Measurements from ENCODE around the gene C6orf136.

The C6orf136 gene

GRCh38 chr6:30615219-30615957 is 31.5 kb upstream of the C6orf136 start:
- Histone ChIP-seq H3K27me3 (replicated peaks in 2 of 5; ENCODE audit: control insufficient read depth in 4 of 5, insufficient read depth in 5 of 5, low read length in 4 of 5) (no peaks in the 10 kb centered on the region), H3K9me3 (ENCODE audit: control extremely low read depth in 1 of 5, control insufficient read depth in 4 of 5, insufficient read depth in 2 of 5, low read depth in 1 of 5, low read length in 4 of 5) (no peaks in the 10 kb centered on the region), H3K36me3 (ENCODE audit: control insufficient read depth in 4 of 4, insufficient read depth in 4 of 4, low read length in 3 of 4) (peaks cover 0 to 43% (median 16%) of the 10 kb centered on the region in 4 experiments), H3K27ac (ENCODE audit: insufficient read depth in 1 of 2, low read depth in 1 of 2, low read length in 2 of 2, poor library complexity in 1 of 2, severe bottlenecking in 2 of 2) (peak overlapping the region; percentile 100), H3K4me1 (ENCODE audit: control extremely low read depth in 1 of 4, control insufficient read depth in 4 of 4, insufficient read depth in 4 of 4, low read length in 3 of 4) (peaks cover 18 to 45% (median 29%) of the 10 kb centered on the region in 4 experiments), H3K4me3 (ENCODE audit: control insufficient read depth in 1 of 7, extremely low read depth in 1 of 7, insufficient read depth in 4 of 7, low read depth in 2 of 7, low read length in 6 of 7) (peak overlapping the region in 6 of 7 experiments; percentile 86 to 100 (median 100))
- peak; percentile 80 to 93 (median 91) for DNase-seq
- 3% methylated on average over 5 of the region's 10 CpGs for WGBS (ENCODE audit: insufficient coverage)
- CTCF ChIA-PET: interaction anchor here (0.7 to 4.1 kb wide), 13 partner anchors 9 to 132 kb away, joined by 3 to 53 read pairs (median 4); partner anchors contain the start of gene ATAT1
- POLR2A ChIA-PET: interaction anchor here (0.6 to 2.1 kb wide), 20 partner anchors 11 to 1049 kb away, joined by 3 to 21 read pairs (median 5); partner anchors contain the start of genes ABCF1, ATAT1, BAG6 and C6orf136

GRCh38 chr6:30615958-30616810 is 30.7 kb upstream of the C6orf136 start:
- ChIA-PET CTCF (interaction anchor here (0.7 to 4.1 kb wide), 7 partner anchors 10 to 129 kb away, joined by 3 to 53 read pairs (median 4); partner anchors contain the start of gene ATAT1), POLR2A (interaction anchor here (0.6 to 2.1 kb wide), 13 partner anchors 10 to 1036 kb away, joined by 3 to 21 read pairs (median 6); partner anchors contain the start of genes ABCF1, ATAT1, BAG6 and C6orf136)
- Histone ChIP-seq H3K27ac (ENCODE audit: insufficient read depth in 1 of 2, low read depth in 1 of 2, low read length in 2 of 2, poor library complexity in 1 of 2, severe bottlenecking in 2 of 2) (peak overlapping the region; percentile 100), H3K4me1 (ENCODE audit: control extremely low read depth in 1 of 4, control insufficient read depth in 4 of 4, insufficient read depth in 4 of 4, low read length in 3 of 4) (peaks cover 18 to 45% (median 29%) of the 10 kb centered on the region in 4 experiments), H3K27me3 (replicated peaks in 2 of 5; ENCODE audit: control insufficient read depth in 4 of 5, insufficient read depth in 5 of 5, low read length in 4 of 5) (no peaks in the 10 kb centered on the region), H3K9me3 (ENCODE audit: control extremely low read depth in 1 of 5, control insufficient read depth in 4 of 5, insufficient read depth in 2 of 5, low read depth in 1 of 5, low read length in 4 of 5) (no peaks in the 10 kb centered on the region), H3K4me3 (ENCODE audit: control insufficient read depth in 1 of 7, extremely low read depth in 1 of 7, insufficient read depth in 4 of 7, low read depth in 2 of 7, low read length in 6 of 7) (peak overlapping the region; percentile 74 to 100 (median 100)), H3K36me3 (ENCODE audit: control insufficient read depth in 4 of 4, insufficient read depth in 4 of 4, low read length in 3 of 4) (peaks cover 0 to 44% (median 20%) of the 10 kb centered on the region in 4 experiments)
- DNase-seq: peak; percentile 54 to 67 (median 61)
- WGBS (ENCODE audit: insufficient coverage): 0% methylated on average over 3 of the region's 10 CpGs

DNA sequence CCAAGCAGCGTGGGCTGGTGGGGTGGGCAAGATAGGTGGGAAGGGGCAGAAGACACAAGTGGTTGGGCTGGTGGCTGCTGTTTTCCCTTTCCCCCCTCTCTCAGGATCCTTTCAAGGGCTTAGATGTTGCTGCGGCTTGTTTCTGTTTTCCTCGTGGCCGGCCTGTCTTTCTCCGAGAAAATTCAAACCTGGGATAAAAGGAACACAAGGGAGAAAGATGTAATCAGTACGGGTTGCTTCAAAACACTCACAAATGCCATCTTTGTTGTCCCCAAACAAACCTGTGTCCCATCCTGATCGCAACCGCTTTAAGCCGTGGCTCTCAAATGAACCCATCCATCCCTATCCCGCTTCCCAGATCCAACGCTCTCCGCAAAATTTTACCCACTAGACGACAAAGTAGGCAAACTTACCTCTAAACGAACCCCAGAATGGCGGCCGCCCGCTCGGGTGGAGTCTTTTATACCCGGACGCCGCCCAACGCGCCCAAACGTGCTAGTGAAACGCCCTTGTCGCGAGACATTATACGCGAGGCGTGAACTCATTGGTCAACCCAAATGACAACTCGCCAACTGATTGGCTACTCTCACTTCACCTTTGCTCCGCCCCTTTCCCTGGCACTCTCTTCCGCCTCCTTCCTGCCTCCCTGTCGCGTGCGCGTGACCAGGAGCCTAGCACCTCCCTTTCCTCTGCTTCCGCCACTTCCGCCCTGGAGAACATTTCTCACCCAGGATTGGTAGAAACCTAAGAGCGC is 29.9 kb upstream of the C6orf136 start, which contains the start of gene PPP1R10:
PPP1R10 (minus strand) TSS at position 433 of the 754 bp plus-strand sequence. CDS start 7,299 bp downstream, outside the sequence.
- H3K27me3 ChIP-seq (replicated peaks in 2 of 5; ENCODE audit: control insufficient read depth in 4 of 5, insufficient read depth in 5 of 5, low read length in 4 of 5): no peaks in the 10 kb centered on the region
- peak within 1 kb of the TSS; percentile 74 to 100 (median 100) for H3K4me3 ChIP-seq (ENCODE audit: control insufficient read depth in 1 of 7, extremely low read depth in 1 of 7, insufficient read depth in 4 of 7, low read depth in 2 of 7, low read length in 6 of 7)
- H3K36me3 ChIP-seq (ENCODE audit: control insufficient read depth in 4 of 4, insufficient read depth in 4 of 4, low read length in 3 of 4): peaks cover 0 to 43% (median 23%) of the 10 kb centered on the region in 4 experiments
- H3K27ac ChIP-seq (ENCODE audit: insufficient read depth in 1 of 2, low read depth in 1 of 2, low read length in 2 of 2, poor library complexity in 1 of 2, severe bottlenecking in 2 of 2): peak within 1 kb of the TSS; percentile 100
- no peaks in the 10 kb centered on the region for H3K9me3 ChIP-seq (ENCODE audit: control extremely low read depth in 1 of 5, control insufficient read depth in 4 of 5, insufficient read depth in 2 of 5, low read depth in 1 of 5, low read length in 4 of 5)
- WGBS (ENCODE audit: insufficient coverage): 0% methylated on average over 35 of the region's 40 CpGs
- peak; percentile 100 for DNase-seq
- POLR2A ChIA-PET: interaction anchor here (0.6 to 1.6 kb wide), 7 partner anchors 9 to 971 kb away, joined by 3 to 19 read pairs (median 5); partner anchors contain the start of gene ATAT1
- peaks cover 18 to 42% (median 29%) of the 10 kb centered on the region in 4 experiments for H3K4me1 ChIP-seq (ENCODE audit: control extremely low read depth in 1 of 4, control insufficient read depth in 4 of 4, insufficient read depth in 4 of 4, low read length in 3 of 4)
- CTCF ChIA-PET: interaction anchor here (1.0 to 2.4 kb wide), 5 partner anchors 10 to 133 kb away, joined by 3 to 12 read pairs (median 7); partner anchors contain the start of gene ATAT1

DNA sequence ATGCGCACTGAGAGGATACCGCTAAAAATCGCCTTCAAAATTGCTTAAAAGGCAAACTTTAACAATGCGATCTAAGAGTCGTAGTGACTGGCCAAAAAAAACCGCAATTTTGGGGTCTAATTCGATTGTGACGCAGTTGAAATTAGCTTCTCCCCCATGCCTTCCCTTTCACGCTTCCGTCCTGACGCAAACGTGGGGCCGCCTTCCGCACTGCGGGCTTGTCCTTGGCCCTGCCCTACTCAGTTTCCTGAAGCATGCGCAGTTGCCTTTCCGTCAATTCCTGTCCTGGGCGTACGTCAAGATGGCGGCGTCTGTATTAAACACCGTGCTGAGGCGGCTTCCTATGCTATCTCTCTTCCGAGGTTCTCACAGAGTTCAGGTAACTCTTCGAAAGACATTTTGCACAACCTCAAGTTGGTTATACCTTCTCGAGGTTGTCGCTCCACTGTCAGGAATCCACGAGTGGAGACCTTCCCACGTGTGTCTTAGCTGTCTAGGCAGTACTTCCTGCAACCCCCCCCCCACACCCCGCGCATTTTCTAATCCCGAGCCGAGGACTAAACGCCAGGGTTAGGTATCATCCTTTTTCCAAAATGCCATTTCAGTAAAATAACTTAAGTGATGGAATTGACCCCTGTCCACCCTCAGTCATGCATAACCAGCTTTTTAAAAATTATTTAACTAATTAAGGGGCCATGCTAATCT is 29.2 kb upstream of the C6orf136 start, which contains the start of gene MRPS18B:
MRPS18B (plus strand) TSS at position 276 of the 705 bp plus-strand sequence; CDS start at position 302, 26 bp downstream.
- no peaks in the 10 kb centered on the region for H3K9me3 ChIP-seq (ENCODE audit: control extremely low read depth in 1 of 5, control insufficient read depth in 4 of 5, insufficient read depth in 2 of 5, low read depth in 1 of 5, low read length in 4 of 5)
- peaks cover 18 to 34% (median 27%) of the 10 kb centered on the region in 4 experiments for H3K4me1 ChIP-seq (ENCODE audit: control extremely low read depth in 1 of 4, control insufficient read depth in 4 of 4, insufficient read depth in 4 of 4, low read length in 3 of 4)
- H3K27me3 ChIP-seq (replicated peaks in 2 of 5; ENCODE audit: control insufficient read depth in 4 of 5, insufficient read depth in 5 of 5, low read length in 4 of 5): no peaks in the 10 kb centered on the region
- ChIA-PET CTCF (interaction anchor here (0.8 to 2.4 kb wide), 9 partner anchors 9 to 153 kb away, joined by 3 to 12 read pairs (median 4); partner anchors contain the start of gene ATAT1), POLR2A (interaction anchor here (0.6 to 1.6 kb wide), 12 partner anchors 9 to 970 kb away, joined by 3 to 19 read pairs (median 4); partner anchors contain the start of genes ATAT1 and GNL1)
- peak within 1 kb of the TSS; percentile 74 to 100 (median 100) for H3K4me3 ChIP-seq (ENCODE audit: control insufficient read depth in 1 of 7, extremely low read depth in 1 of 7, insufficient read depth in 4 of 7, low read depth in 2 of 7, low read length in 6 of 7)
- H3K27ac ChIP-seq (ENCODE audit: insufficient read depth in 1 of 2, low read depth in 1 of 2, low read length in 2 of 2, poor library complexity in 1 of 2, severe bottlenecking in 2 of 2): peak within 1 kb of the TSS; percentile 100
- DNase-seq: peak; percentile 99 to 100 (median 99)
- WGBS (ENCODE audit: insufficient coverage): under 1% methylated on average over 29 of the region's 34 CpGs
- peaks cover 1 to 46% (median 26%) of the 10 kb centered on the region in 4 experiments for H3K36me3 ChIP-seq (ENCODE audit: control insufficient read depth in 4 of 4, insufficient read depth in 4 of 4, low read length in 3 of 4)

GRCh38 chr6:30618270-30618797 is 28.6 kb upstream of the C6orf136 start:
- Histone ChIP-seq H3K9me3 (ENCODE audit: control extremely low read depth in 1 of 5, control insufficient read depth in 4 of 5, insufficient read depth in 2 of 5, low read depth in 1 of 5, low read length in 4 of 5) (no peaks in the 10 kb centered on the region), H3K27ac (ENCODE audit: insufficient read depth in 1 of 2, low read depth in 1 of 2, low read length in 2 of 2, poor library complexity in 1 of 2, severe bottlenecking in 2 of 2) (peak overlapping the region; percentile 100), H3K27me3 (replicated peaks in 2 of 5; ENCODE audit: control insufficient read depth in 4 of 5, insufficient read depth in 5 of 5, low read length in 4 of 5) (no peaks in the 10 kb centered on the region), H3K4me1 (ENCODE audit: control extremely low read depth in 1 of 4, control insufficient read depth in 4 of 4, insufficient read depth in 4 of 4, low read length in 3 of 4) (peaks cover 17 to 32% (median 23%) of the 10 kb centered on the region in 4 experiments), H3K4me3 (ENCODE audit: control insufficient read depth in 1 of 7, extremely low read depth in 1 of 7, insufficient read depth in 4 of 7, low read depth in 2 of 7, low read length in 6 of 7) (peak overlapping the region in 6 of 7 experiments; percentile 88 to 98 (median 96)), H3K36me3 (ENCODE audit: control insufficient read depth in 4 of 4, insufficient read depth in 4 of 4, low read length in 3 of 4) (peaks cover 2 to 50% (median 29%) of the 10 kb centered on the region in 4 experiments)
- CTCF ChIA-PET: interaction anchor here (0.8 to 2.4 kb wide), 8 partner anchors 9 to 154 kb away, joined by 3 to 12 read pairs (median 4); partner anchors contain the start of gene ATAT1
- WGBS (ENCODE audit: insufficient coverage): 20% methylated on average over 4 of the region's 8 CpGs
- no peak for DNase-seq
- POLR2A ChIA-PET: interaction anchor here (0.6 to 1.6 kb wide), 4 partner anchors 8 to 62 kb away, joined by 3 to 19 read pairs (median 4); partner anchors contain the start of genes ATAT1 and GNL1

Measured in common myeloid progenitor, CD34-positive (primary cell).